B cell (primary cell): ENCODE data around the gene DCUN1D3. TPM values are rescaled to one million over a fixed set of nuclear protein-coding genes. Genes with fewer than 3 reads are reported as not detected.
A peak's percentile ranks its signal among the peaks of the same experiment; 100 is the strongest.

ENCODE experiments used
- ATAC-seq: fragments of 200-7000 bp; cut with Tn5 transposase; one replicate; pipeline ENCODE4 v1.10.0; 2021; ENCODE audit warnings: low read depth, mild to moderate bottlenecking, moderate number of reproducible peaks, moderate library complexity
- CTCF ChIA-PET: fragments of 350-600 bp; sonication (Branson Sonifier 250); formaldehyde crosslinking; loops from one replicate; lab custom pipeline; 2021; ENCODE audit warnings: antibody characterized with exemption, inconsistent platforms; lab: Charles Lee
- POLR2A ChIA-PET: fragments of 350-600 bp; sonication (Branson Sonifier 250); formaldehyde crosslinking; loops from one replicate; lab custom pipeline; 2021; ENCODE audit warnings: antibody characterized with exemption; lab: Charles Lee
- DNase-seq: peaks from one replicate; pipeline ENCODE4 v3.0.0; 2013
- H2AFZ ChIP-seq: 2 replicates; pipeline ENCODE4 v1.6.1; 2012; ENCODE audit warnings: mild to moderate bottlenecking, low read depth, low read length; ENCODE audit not compliant: insufficient read depth, poor library complexity, severe bottlenecking
- H3K27ac ChIP-seq, 2 donors: 1 replicate in 1 of 2; 2 replicates in 1 of 2; pipeline ENCODE4 v1.5.1; 2012 to 2013; ENCODE audit warnings: low read length in 2 of 2, mild to moderate bottlenecking in 2 of 2, moderate library complexity in 1 of 2
- H3K27me3 ChIP-seq, 4 experiments: fragments of 200-600 bp in 1 of 4; sonication (generic) in 1 of 4; replicated peaks in 1 of 4; 1 replicate in 2 of 4; 2 replicates in 2 of 4; pipeline versions ENCODE4 v1.6.1 to v1.7.0; 2013 to 2016; ENCODE audit warnings: low read length in 3 of 4, mild to moderate bottlenecking in 2 of 4, mixed read lengths in 1 of 4, moderate library complexity in 1 of 4; ENCODE audit not compliant: insufficient read depth in 4 of 4, control insufficient read depth in 3 of 4; ENCODE audit errors: control extremely low read depth in 1 of 4
- H3K36me3 ChIP-seq, 2 experiments: replicated peaks in 1 of 2; 1 replicate in 1 of 2; 2 replicates in 1 of 2; pipeline versions ENCODE4 v1.6.1 to v1.7.1; 2013; ENCODE audit warnings: low read length in 1 of 2; ENCODE audit not compliant: insufficient read depth in 2 of 2, control insufficient read depth in 1 of 2; ENCODE audit errors: control extremely low read depth in 1 of 2, extremely low read depth in 1 of 2
- H3K4me1 ChIP-seq, 2 donors: fragments of 200-600 bp in 1 of 2; sonication (generic) in 1 of 2; 1 replicate in 1 of 2; 2 replicates in 1 of 2; pipeline versions ENCODE4 v1.5.1 to v1.6.1; 2013 to 2017; ENCODE audit warnings: low read length in 2 of 2; ENCODE audit not compliant: control insufficient read depth in 2 of 2, insufficient read depth in 2 of 2
- H3K4me2 ChIP-seq: replicated peaks from 2 replicates; pipeline ENCODE3; 2012; ENCODE audit warnings: mild to moderate bottlenecking, low read depth, low read length; ENCODE audit not compliant: poor library complexity, severe bottlenecking
- H3K4me3 ChIP-seq, 5 experiments: fragments of 200-600 bp in 1 of 5; sonication (generic) in 1 of 5; 1 replicate in 3 of 5; 2 replicates in 2 of 5; pipeline versions ENCODE4 v1.5.1 to v1.7.0; 2011 to 2016; ENCODE audit warnings: low read length in 4 of 5, mild to moderate bottlenecking in 4 of 5, low read depth in 2 of 5, control low read depth in 1 of 5, moderate library complexity in 1 of 5; ENCODE audit not compliant: insufficient read depth in 1 of 5; ENCODE audit errors: control extremely low read depth in 1 of 5, extremely low read depth in 1 of 5
- H3K79me2 ChIP-seq: fragments of 200-600 bp; sonication (generic); one replicate; pipeline ENCODE4 v1.6.0; 2016; ENCODE audit warnings: low read length; ENCODE audit not compliant: control insufficient read depth, insufficient read depth
- H3K9ac ChIP-seq: fragments of 200-600 bp; sonication (generic); 2 replicates; pipeline ENCODE4 v1.6.1; 2017; ENCODE audit warnings: mild to moderate bottlenecking, low read length, moderate library complexity
- H3K9me3 ChIP-seq, 3 donors: one replicate each; pipeline versions ENCODE4 v1.6.1 to v1.7.1; 2013; ENCODE audit warnings: low read length in 2 of 3; ENCODE audit not compliant: control insufficient read depth in 2 of 3, insufficient read depth in 1 of 3; ENCODE audit errors: control extremely low read depth in 1 of 3
- H4K20me1 ChIP-seq: 2 replicates; pipeline ENCODE4 v1.6.0; 2012; ENCODE audit warnings: mild to moderate bottlenecking, low read length; ENCODE audit not compliant: insufficient read depth, control insufficient read depth, poor library complexity, severe bottlenecking
- H3K27ac Mint-ChIP-seq: one replicate; pipeline ENCODE4 v1.8.0; 2021; ENCODE audit warnings: mixed read lengths
- H3K27me3 Mint-ChIP-seq: one replicate; pipeline ENCODE4 v1.8.0; 2021; ENCODE audit warnings: mixed read lengths
- H3K4me1 Mint-ChIP-seq: one replicate; pipeline ENCODE4 v1.8.0; 2021; ENCODE audit warnings: mixed read lengths
- H3K4me3 Mint-ChIP-seq: one replicate; pipeline ENCODE4 v1.8.0; 2021; ENCODE audit warnings: mixed read lengths
- H3K9me3 Mint-ChIP-seq: one replicate; pipeline ENCODE4 v1.8.0; 2022; ENCODE audit warnings: mixed read lengths; ENCODE audit not compliant: insufficient read depth
- EZH2 ChIP-seq: IDR thresholded peaks from 2 replicates; pipeline ENCODE4 v1.6.1; 2012; ENCODE audit warnings: borderline replicate concordance, low read depth, mild to moderate bottlenecking, moderate library complexity, low read length; ENCODE audit not compliant: insufficient read depth, poor library complexity, severe bottlenecking
- WGBS: methylation state at CpG from one replicate; pipeline ENCODE4 v1.1.5; 2013; ENCODE audit warnings: missing lambda C conversion rate; ENCODE audit not compliant: insufficient coverage; 5-methylcytosine and 5-hydroxymethylcytosine counted together
- intact Hi-C: fragments of 100-400 bp; cut with micrococcal nuclease; formaldehyde crosslinking; loops from one replicate; pipeline ENCODE4 v1.10.0; 2022
- polyA plus RNA-seq: library from polyadenylated mRNA; depleted of rRNA; stranded (reverse); fragments of >200 nt; gene quantifications from 2 replicates; pipeline ENCODE4 v1.2.3, GENCODE V29; 2012
- total RNA-seq, 2 donors: library from RNA; stranded (reverse); fragments of 120-200 nt in 1 of 2; gene quantifications; 1 replicate in 1 of 2; 2 replicates in 1 of 2; pipeline versions ENCODE4 v1.2.3 to v1.2.4, GENCODE V29; 2013 to 2022
- TF ChIP-seq, protein P1 (sequence below): fragments of 200-600 bp; IDR thresholded peaks from one replicate; pipeline ENCODE4 v1.8.0; 2022; ENCODE audit warnings: antibody characterized with exemption, mild to moderate bottlenecking

Gene DCUN1D3
- total and polyA plus RNA-seq, 2 donors (not counting 1 experiment from before 2014, with no cell fraction given), result 2.0 to 5.0 TPM

DNA sequence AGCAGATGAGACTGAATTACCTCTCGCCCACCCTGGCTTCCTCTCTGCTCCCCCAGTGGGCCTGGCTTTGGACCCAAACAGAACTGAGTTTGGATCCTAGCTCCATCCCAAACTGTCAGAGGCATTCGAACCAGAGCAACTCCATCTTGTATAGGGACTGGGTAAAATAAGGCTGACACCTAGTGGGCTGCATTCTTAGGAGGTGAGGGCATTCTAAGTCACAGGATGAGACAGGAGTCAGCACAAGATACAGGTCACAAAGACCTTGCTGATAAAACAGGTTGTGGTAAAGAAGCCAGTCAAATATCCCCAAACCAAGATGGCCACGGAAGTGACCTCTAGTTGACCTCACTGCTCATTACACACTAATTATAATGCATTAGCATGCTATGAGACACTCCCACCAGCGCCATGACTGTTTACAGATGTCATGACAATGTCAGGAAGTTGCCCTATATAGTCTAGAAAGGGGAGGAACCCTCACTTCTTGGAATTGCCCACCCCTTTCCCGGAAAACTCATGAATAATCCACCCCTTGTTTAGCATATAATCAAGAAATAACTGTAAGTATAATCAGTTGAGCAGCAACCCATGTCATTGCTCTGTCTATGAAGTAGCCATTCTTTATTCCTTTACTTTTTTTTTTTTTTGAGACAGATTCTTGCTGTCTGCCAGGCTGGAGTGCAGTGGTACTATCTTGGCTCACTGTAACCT is 44.9 kb upstream of the DCUN1D3 start:
- POLR2A ChIA-PET, result no interaction called here
- 88% methylated on average over 3 of the region's 5 CpGs for WGBS
- no peaks in the 10 kb centered on the region for H3K9me3 ChIP-seq
- no peak overlapping the region for H3K4me3 ChIP-seq
- Mint-ChIP-seq H3K27me3 (no peaks in the 10 kb centered on the region), H3K4me3 (no peak overlapping the region), H3K9me3 (no peaks in the 10 kb centered on the region), H3K4me1 (peaks cover 4% of the 10 kb centered on the region), H3K27ac (no peak overlapping the region)
- H2AFZ ChIP-seq, result no peak overlapping the region
- intact Hi-C loops, result loop anchor here (1.0 kb wide), 1 partner anchor 95 kb away; no protein-coding TSS in a partner anchor
- no peak overlapping the region for H3K4me2 ChIP-seq
- no peaks in the 10 kb centered on the region for H3K4me1 ChIP-seq
- no peak overlapping the region for H3K27ac ChIP-seq
- TF ChIP-seq, protein P1, sequence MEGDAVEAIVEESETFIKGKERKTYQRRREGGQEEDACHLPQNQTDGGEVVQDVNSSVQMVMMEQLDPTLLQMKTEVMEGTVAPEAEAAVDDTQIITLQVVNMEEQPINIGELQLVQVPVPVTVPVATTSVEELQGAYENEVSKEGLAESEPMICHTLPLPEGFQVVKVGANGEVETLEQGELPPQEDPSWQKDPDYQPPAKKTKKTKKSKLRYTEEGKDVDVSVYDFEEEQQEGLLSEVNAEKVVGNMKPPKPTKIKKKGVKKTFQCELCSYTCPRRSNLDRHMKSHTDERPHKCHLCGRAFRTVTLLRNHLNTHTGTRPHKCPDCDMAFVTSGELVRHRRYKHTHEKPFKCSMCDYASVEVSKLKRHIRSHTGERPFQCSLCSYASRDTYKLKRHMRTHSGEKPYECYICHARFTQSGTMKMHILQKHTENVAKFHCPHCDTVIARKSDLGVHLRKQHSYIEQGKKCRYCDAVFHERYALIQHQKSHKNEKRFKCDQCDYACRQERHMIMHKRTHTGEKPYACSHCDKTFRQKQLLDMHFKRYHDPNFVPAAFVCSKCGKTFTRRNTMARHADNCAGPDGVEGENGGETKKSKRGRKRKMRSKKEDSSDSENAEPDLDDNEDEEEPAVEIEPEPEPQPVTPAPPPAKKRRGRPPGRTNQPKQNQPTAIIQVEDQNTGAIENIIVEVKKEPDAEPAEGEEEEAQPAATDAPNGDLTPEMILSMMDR, result no peak
- TF ChIP-seq EZH2, result no peak
- peak; percentile 13 for DNase-seq
- no peaks in the 10 kb centered on the region for H3K36me3 ChIP-seq
- no peaks in the 10 kb centered on the region for H4K20me1 ChIP-seq
- no peaks in the 10 kb centered on the region for H3K79me2 ChIP-seq
- ATAC-seq, result no peak
- H3K9ac ChIP-seq, result no peak overlapping the region
- CTCF ChIA-PET, result interaction anchor here (0.5 to 2.0 kb wide), 2 partner anchors 94 to 164 kb away, joined by 3 to 17 read pairs; no protein-coding TSS in a partner anchor
- no peaks in the 10 kb centered on the region for H3K27me3 ChIP-seq

DNA sequence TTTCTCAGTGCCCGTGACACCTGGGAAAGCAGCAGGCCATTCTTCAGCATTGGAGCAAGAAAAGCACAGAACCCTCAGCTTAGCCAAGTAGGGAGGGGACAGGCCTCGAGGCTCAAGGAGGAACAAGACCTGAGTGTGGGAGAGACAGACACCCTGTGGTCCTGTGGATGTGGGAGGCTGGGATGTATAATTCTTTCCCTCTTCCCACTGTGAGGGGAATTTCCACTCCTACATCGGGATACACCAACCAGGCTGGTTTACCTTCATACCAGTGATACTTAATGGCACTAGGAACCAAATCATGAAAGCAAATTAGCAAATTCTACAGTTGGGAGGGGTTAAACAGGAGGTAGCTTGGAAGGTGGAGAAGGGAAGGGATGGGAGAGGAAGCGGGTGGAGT is 42.1 kb upstream of the DCUN1D3 start:
- Mint-ChIP-seq H3K4me1 (peaks cover 4% of the 10 kb centered on the region), H3K27me3 (no peaks in the 10 kb centered on the region), H3K9me3 (no peaks in the 10 kb centered on the region), H3K4me3 (no peak overlapping the region), H3K27ac (no peak overlapping the region)
- Histone ChIP-seq H4K20me1 (no peaks in the 10 kb centered on the region), H3K79me2 (no peaks in the 10 kb centered on the region), H3K36me3 (no peaks in the 10 kb centered on the region), H3K4me3 (no peak overlapping the region), H3K27me3 (no peaks in the 10 kb centered on the region), H3K27ac (no peak overlapping the region), H3K9ac (no peak overlapping the region), H3K4me1 (no peaks in the 10 kb centered on the region), H3K9me3 (no peaks in the 10 kb centered on the region), H3K4me2 (no peak overlapping the region), H2AFZ (no peak overlapping the region)
- intact Hi-C loops, result no loop called here
- DNase-seq, result no peak
- CTCF ChIA-PET, result interaction anchor here (1.1 kb wide), 1 partner anchor 91 kb away, joined by 4 read pairs; no protein-coding TSS in a partner anchor
- TF ChIP-seq EZH2, result no peak
- TF ChIP-seq, protein P1, result no peak
- WGBS, result 100% methylated on average over 1 of the region's 4 CpGs
- no peak for ATAC-seq
- POLR2A ChIA-PET, result no interaction called here
